Raji (cell line): Measurements from ENCODE around the gene CCDC70.
A peak's percentile ranks its signal among the peaks of the same experiment; 100 is the strongest.

Experiments
- POLR2A ChIP-seq: IDR thresholded peaks from 2 replicates; pipeline ENCODE4 v1.6.1; 2011; ENCODE audit warnings: low read depth, low read length, control low read depth; ENCODE audit not compliant: insufficient read depth

Gene CCDC70

GRCh38 chr13:51826606-51827005 is 35.2 kb upstream of the CCDC70 start:
- TF ChIP-seq POLR2A: no peak

GRCh38 chr13:51827254-51827653 is 34.5 kb upstream of the CCDC70 start:
- no peak for TF ChIP-seq POLR2A

GRCh38 chr13:51828730-51829567 is 32.8 kb upstream of the CCDC70 start:
- TF ChIP-seq POLR2A: no peak

- no peak for TF ChIP-seq POLR2A
Observed at GRCh38 chr13:51829568-51829899, 32.2 kb upstream of the CCDC70 start.

- TF ChIP-seq POLR2A: no peak
Observed at GRCh38 chr13:51831519-51831918, 30.2 kb upstream of the CCDC70 start.

- TF ChIP-seq POLR2A: peak; percentile 33; the same call in 1 of the 2 replicates
Observed at GRCh38 chr13:51832471-51833152, 29.2 kb upstream of the CCDC70 start.

GRCh38 chr13:51833980-51834379 is 27.8 kb upstream of the CCDC70 start:
- TF ChIP-seq POLR2A: no peak

- TF ChIP-seq POLR2A: no peak
Observed at GRCh38 chr13:51834581-51835171, 27.1 kb upstream of the CCDC70 start.

GRCh38 chr13:51837016-51837415 is 24.8 kb upstream of the CCDC70 start:
- TF ChIP-seq POLR2A: no peak

- TF ChIP-seq POLR2A: no peak
Observed at GRCh38 chr13:51838240-51838846, 23.4 kb upstream of the CCDC70 start.

GRCh38 chr13:51839711-51840540 is 21.8 kb upstream of the CCDC70 start:
- TF ChIP-seq POLR2A: no peak

GRCh38 chr13:51840917-51841316 is 20.9 kb upstream of the CCDC70 start:
- TF ChIP-seq POLR2A: no peak

- no peak for TF ChIP-seq POLR2A
Observed at GRCh38 chr13:51841732-51842131, 20.0 kb upstream of the CCDC70 start.

- no peak for TF ChIP-seq POLR2A
Observed at GRCh38 chr13:51843529-51843928, 18.2 kb upstream of the CCDC70 start.

- TF ChIP-seq POLR2A: no peak
Observed at GRCh38 chr13:51844862-51845573, 16.8 kb upstream of the CCDC70 start, which contains the start of gene TMEM272. TSS of gene TMEM272 (minus strand) at chr13:51845177. CDS start at chr13:51838530, 6,647 bp downstream.
